ENCODE data around the gene C1orf21. TPM values are rescaled to one million over a fixed set of nuclear protein-coding genes. Genes with fewer than 3 reads are reported as not detected.

C1orf21 gene
- total RNA-seq, 1 experiment from 2014 or later = 0.15 TPM

DNA sequence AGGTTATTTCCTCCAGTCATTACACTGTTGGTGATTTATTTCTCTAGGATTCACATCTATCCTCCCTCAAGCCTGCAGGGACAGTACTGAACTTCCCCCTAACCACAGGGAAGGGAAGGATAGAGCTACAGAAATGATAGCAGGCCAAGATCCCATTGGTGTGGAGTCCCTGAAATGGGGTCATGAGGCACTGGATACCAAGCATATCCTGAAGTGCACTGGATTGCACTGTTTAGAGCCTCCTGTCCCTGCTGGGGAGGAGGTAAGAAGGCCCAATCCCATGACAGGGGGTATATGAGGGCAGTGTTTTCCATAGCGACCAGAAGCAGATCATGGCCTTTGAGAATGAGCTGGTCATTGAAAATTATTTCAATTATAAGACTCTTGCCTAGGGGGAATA is 56.8 kb downstream of the C1orf21 start:
- TF ChIP-seq SIN3A (IDR thresholded peaks at IDR 0.05; ENCODE audit: borderline replicate concordance, insufficient read depth, low read depth, low read length) (no peak), TCF7L2 (IDR thresholded peaks at IDR 0.05; ENCODE audit: low read depth, low read length) (no peak), CTCF (IDR thresholded peaks at IDR 0.05) (no peak), POLR2AphosphoS5 (IDR thresholded peaks at IDR 0.05; ENCODE audit: low read depth, low read length) (no peak)
- TF ChIP-seq, protein P1, sequence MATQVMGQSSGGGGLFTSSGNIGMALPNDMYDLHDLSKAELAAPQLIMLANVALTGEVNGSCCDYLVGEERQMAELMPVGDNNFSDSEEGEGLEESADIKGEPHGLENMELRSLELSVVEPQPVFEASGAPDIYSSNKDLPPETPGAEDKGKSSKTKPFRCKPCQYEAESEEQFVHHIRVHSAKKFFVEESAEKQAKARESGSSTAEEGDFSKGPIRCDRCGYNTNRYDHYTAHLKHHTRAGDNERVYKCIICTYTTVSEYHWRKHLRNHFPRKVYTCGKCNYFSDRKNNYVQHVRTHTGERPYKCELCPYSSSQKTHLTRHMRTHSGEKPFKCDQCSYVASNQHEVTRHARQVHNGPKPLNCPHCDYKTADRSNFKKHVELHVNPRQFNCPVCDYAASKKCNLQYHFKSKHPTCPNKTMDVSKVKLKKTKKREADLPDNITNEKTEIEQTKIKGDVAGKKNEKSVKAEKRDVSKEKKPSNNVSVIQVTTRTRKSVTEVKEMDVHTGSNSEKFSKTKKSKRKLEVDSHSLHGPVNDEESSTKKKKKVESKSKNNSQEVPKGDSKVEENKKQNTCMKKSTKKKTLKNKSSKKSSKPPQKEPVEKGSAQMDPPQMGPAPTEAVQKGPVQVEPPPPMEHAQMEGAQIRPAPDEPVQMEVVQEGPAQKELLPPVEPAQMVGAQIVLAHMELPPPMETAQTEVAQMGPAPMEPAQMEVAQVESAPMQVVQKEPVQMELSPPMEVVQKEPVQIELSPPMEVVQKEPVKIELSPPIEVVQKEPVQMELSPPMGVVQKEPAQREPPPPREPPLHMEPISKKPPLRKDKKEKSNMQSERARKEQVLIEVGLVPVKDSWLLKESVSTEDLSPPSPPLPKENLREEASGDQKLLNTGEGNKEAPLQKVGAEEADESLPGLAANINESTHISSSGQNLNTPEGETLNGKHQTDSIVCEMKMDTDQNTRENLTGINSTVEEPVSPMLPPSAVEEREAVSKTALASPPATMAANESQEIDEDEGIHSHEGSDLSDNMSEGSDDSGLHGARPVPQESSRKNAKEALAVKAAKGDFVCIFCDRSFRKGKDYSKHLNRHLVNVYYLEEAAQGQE (IDR thresholded peaks at IDR 0.05; ENCODE audit: insufficient read depth in 1 of 2, low read depth in 2 of 2, low read length in 1 of 2) = no peak
- no TSS peak for BruUV-seq (replicated peaks)
- no peaks in the 10 kb centered on the region for H3K27me3 ChIP-seq (ENCODE audit: control insufficient read depth, insufficient read depth, low read length)
- no peaks in the 10 kb centered on the region for H3K36me3 ChIP-seq (ENCODE audit: control insufficient read depth, insufficient read depth, low read length)
- H3K27ac ChIP-seq (ENCODE audit: low read length) = no peak overlapping the region
- no peak overlapping the region for H3K4me3 ChIP-seq (ENCODE audit: low read depth in 2 of 2, low read length in 2 of 2)
- in situ Hi-C loops (cut with HindIII; ENCODE audit: low pct_unique_long_range_greater_than_20kb, low sequenced_read_pairs) (no loop called here), intact Hi-C loops (cut with micrococcal nuclease; ENCODE audit: unreplicated experiment) (no loop called here)
- DNase-seq (ENCODE audit: low read depth, low spot score) (no peak), ATAC-seq (no peak)
- ChIA-PET POLR2A (no interaction called here), CTCF (no interaction called here)
- H3K4me1 ChIP-seq (ENCODE audit: control insufficient read depth, insufficient read depth, low read length) = no peaks in the 10 kb centered on the region
- no peaks in the 10 kb centered on the region for H3K9me3 ChIP-seq (ENCODE audit: control insufficient read depth, insufficient read depth, low read depth, low read length)

DNA sequence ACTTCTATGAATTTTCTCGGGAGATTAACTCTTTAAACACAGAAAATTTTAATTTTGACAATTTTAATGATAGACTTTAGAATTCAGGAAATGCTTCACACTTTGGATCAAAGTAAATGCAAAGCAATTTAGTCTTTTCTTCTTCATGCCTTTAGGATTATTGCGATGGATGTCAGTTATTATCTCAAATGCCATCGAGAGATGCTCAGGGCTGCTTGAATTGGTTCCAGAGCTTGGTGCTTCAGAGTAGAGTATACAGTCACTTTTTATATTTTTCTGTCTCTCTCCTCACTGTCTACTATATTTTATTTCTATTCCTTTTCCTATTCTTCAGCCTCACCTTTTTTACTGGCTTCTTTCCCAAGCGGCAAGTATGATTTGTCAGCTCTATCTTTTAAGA is 59.2 kb downstream of the C1orf21 start:
- Histone ChIP-seq H3K27ac (ENCODE audit: low read length) (no peak overlapping the region), H3K4me1 (ENCODE audit: control insufficient read depth, insufficient read depth, low read length) (no peaks in the 10 kb centered on the region), H3K36me3 (ENCODE audit: control insufficient read depth, insufficient read depth, low read length) (no peaks in the 10 kb centered on the region), H3K27me3 (ENCODE audit: control insufficient read depth, insufficient read depth, low read length) (no peaks in the 10 kb centered on the region), H3K4me3 (ENCODE audit: low read depth in 2 of 2, low read length in 2 of 2) (no peak overlapping the region), H3K9me3 (ENCODE audit: control insufficient read depth, insufficient read depth, low read depth, low read length) (no peaks in the 10 kb centered on the region)
- in situ Hi-C loops (cut with HindIII; ENCODE audit: low pct_unique_long_range_greater_than_20kb, low sequenced_read_pairs) = no loop called here
- DNase-seq (ENCODE audit: low read depth, low spot score) (no peak), ATAC-seq (no peak)
- no peak for TF ChIP-seq POLR2AphosphoS5 (IDR thresholded peaks at IDR 0.05; ENCODE audit: low read depth, low read length)
- no peak for TF ChIP-seq TCF7L2 (IDR thresholded peaks at IDR 0.05; ENCODE audit: low read depth, low read length)
- TF ChIP-seq, protein P1 (IDR thresholded peaks at IDR 0.05; ENCODE audit: insufficient read depth in 1 of 2, low read depth in 2 of 2, low read length in 1 of 2) = no peak
- TF ChIP-seq CTCF (IDR thresholded peaks at IDR 0.05) = no peak
- TF ChIP-seq SIN3A (IDR thresholded peaks at IDR 0.05; ENCODE audit: borderline replicate concordance, insufficient read depth, low read depth, low read length) = no peak
- intact Hi-C loops (cut with micrococcal nuclease; ENCODE audit: unreplicated experiment) = no loop called here
- POLR2A ChIA-PET = no interaction called here
- CTCF ChIA-PET = no interaction called here
- no TSS peak for BruUV-seq (replicated peaks)

All from Panc1 (cell line).